ENCODE measurements around the gene SETDB2.

Gene SETDB2

DNA sequence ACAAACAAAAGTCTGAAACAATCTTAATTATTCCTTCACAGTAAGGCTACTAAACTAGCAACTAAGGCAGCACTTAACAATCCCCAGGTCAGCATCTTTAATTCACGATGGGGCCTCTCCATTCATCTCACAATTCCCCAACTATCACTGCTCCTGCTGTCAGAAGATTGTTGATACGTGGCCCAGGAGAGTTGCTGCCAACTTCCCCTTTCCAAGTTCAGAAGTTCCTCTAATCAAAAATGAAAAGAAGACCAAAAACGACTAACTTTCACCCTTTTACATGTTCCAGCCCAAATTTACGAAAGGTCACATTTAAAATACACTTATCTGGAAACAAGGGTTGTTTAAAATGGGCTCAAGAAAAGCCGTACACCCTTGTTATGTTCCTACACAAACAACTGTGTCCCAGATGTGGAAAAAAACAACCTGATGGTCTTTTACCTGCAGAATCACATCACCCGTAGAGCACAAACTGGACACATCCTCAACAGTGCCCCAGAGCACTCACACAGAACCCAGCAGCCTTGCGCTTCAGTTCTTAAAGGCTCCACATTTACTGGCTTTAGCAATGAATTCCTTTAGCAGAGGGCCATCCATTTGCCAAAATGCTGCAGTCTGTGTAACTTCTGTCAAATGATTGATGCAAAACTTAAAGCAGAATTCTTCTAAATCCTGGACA, 89.7 kb downstream of the SETDB2 start:
- Histone ChIP-seq H3K4me2 (ENCODE audit: low read length) (peak overlapping the region; percentile 61), H3K27me3 (ENCODE audit: control insufficient read depth, low read length) (no peaks in the 10 kb centered on the region), H3K9me3 (ENCODE audit: control insufficient read depth, insufficient read depth, low read length) (no peaks in the 10 kb centered on the region), H3K79me2 (ENCODE audit: control insufficient read depth, low read length) (peaks cover 3% of the 10 kb centered on the region; the same call in 1 of the 2 replicates), H3K36me3 (ENCODE audit: control insufficient read depth, low read length) (peaks cover 55% of the 10 kb centered on the region), H3K27ac (ENCODE audit: low read depth, low read length) (peak overlapping the region; percentile 49), H3K9me2 (replicated peaks; ENCODE audit: control insufficient read depth, low read length) (no peaks in the 10 kb centered on the region), H3F3A (ENCODE audit: control insufficient read depth, insufficient read depth) (peaks cover 14% of the 10 kb centered on the region), H3K4me3 (ENCODE audit: low read length) (peak overlapping the region; percentile 44), H4K20me1 (ENCODE audit: control insufficient read depth, insufficient read depth, low read depth, low read length) (no peaks in the 10 kb centered on the region), H3K4me1 (ENCODE audit: control insufficient read depth, low read length) (peaks cover 63% of the 10 kb centered on the region)
- no peak for TF ChIP-seq EZH2phosphoT487 (IDR thresholded peaks at IDR 0.05; ENCODE audit: borderline replicate concordance, low read length)
- TF ChIP-seq, protein P1, sequence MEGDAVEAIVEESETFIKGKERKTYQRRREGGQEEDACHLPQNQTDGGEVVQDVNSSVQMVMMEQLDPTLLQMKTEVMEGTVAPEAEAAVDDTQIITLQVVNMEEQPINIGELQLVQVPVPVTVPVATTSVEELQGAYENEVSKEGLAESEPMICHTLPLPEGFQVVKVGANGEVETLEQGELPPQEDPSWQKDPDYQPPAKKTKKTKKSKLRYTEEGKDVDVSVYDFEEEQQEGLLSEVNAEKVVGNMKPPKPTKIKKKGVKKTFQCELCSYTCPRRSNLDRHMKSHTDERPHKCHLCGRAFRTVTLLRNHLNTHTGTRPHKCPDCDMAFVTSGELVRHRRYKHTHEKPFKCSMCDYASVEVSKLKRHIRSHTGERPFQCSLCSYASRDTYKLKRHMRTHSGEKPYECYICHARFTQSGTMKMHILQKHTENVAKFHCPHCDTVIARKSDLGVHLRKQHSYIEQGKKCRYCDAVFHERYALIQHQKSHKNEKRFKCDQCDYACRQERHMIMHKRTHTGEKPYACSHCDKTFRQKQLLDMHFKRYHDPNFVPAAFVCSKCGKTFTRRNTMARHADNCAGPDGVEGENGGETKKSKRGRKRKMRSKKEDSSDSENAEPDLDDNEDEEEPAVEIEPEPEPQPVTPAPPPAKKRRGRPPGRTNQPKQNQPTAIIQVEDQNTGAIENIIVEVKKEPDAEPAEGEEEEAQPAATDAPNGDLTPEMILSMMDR (IDR thresholded peaks at IDR 0.05; ENCODE audit: low read depth, low read length, poor library complexity, severe bottlenecking): no peak

DNA sequence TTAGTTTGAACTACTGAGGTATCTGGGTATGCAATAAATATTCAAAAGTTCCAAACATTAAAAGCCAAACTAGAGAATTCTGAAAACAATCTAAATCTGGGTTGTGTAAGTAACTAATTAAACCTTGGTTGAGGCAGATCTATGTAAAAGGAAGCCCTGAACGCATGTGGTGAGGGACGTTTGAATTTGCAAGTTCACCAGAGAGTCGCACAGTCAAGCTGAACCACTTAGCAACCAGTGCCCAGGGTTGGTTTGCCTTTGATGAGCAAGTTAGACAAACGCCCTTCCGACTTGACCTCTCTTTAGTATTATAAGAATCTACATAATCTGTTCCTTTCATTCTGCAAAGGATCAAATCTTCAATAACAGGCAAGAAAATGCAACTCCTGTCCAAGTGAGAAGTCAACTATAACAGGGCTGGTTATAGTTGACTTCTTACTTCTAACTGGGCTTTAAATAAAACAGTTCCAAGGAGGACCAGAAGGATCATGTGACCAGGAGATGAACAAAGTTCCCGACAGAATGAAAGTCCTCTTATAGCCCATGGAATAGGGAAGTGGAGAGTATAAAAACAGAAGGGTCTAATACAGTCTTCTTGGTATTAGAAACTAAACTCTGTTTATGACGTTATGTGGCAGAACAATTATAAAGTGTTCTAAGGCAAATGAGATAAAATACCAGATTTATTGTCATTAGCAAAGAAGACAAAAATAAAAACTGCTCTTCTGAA, 92.2 kb downstream of the SETDB2 start:
- H3K36me3 ChIP-seq (ENCODE audit: control insufficient read depth, low read length): peaks cover 60% of the 10 kb centered on the region
- no peak overlapping the region for H3K4me3 ChIP-seq (ENCODE audit: low read length)
- no peak overlapping the region for H3K27ac ChIP-seq (ENCODE audit: low read depth, low read length)

DNA sequence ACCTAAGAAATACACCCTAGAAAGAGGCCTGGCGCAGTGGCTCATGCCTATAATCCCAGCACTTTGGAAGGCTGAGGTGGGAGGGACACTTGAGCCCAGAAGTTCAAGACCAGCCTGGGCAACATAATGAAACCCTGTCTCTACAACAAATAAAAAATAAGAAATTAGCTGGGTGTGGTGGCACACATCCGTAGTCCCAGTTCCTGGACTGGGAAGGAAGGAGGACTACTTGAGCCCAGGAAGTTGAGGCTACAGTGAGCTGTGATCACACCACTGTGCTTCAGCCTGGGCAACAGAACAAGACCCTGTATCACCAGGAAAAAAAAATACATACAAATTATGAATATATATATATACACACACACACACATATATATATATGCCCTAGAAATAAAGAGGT, 94.3 kb downstream of the SETDB2 start:
- Histone ChIP-seq H3K9me3 (ENCODE audit: control insufficient read depth, insufficient read depth, low read length) (no peaks in the 10 kb centered on the region), H3K79me2 (ENCODE audit: control insufficient read depth, low read length) (no peaks in the 10 kb centered on the region), H3K27ac (ENCODE audit: low read depth, low read length) (no peak overlapping the region), H4K20me1 (ENCODE audit: control insufficient read depth, insufficient read depth, low read depth, low read length) (no peaks in the 10 kb centered on the region), H3K27me3 (ENCODE audit: control insufficient read depth, low read length) (no peaks in the 10 kb centered on the region), H3K9me2 (replicated peaks; ENCODE audit: control insufficient read depth, low read length) (no peaks in the 10 kb centered on the region), H3F3A (ENCODE audit: control insufficient read depth, insufficient read depth) (peaks cover 6% of the 10 kb centered on the region), H3K36me3 (ENCODE audit: control insufficient read depth, low read length) (peaks cover 51% of the 10 kb centered on the region), H3K4me1 (ENCODE audit: control insufficient read depth, low read length) (peaks cover 52% of the 10 kb centered on the region), H3K4me2 (ENCODE audit: low read length) (no peak overlapping the region), H3K4me3 (ENCODE audit: low read length) (no peak overlapping the region)
- TF ChIP-seq, protein P1 (IDR thresholded peaks at IDR 0.05; ENCODE audit: low read depth, low read length, poor library complexity, severe bottlenecking): no peak
- TF ChIP-seq EZH2phosphoT487 (IDR thresholded peaks at IDR 0.05; ENCODE audit: borderline replicate concordance, low read length): no peak

More for the DNA sequence above, 92.2 kb downstream of the SETDB2 start:
- Histone ChIP-seq H3F3A (ENCODE audit: control insufficient read depth, insufficient read depth) (peaks cover 9% of the 10 kb centered on the region), H3K9me2 (replicated peaks; ENCODE audit: control insufficient read depth, low read length) (no peaks in the 10 kb centered on the region), H3K9me3 (ENCODE audit: control insufficient read depth, insufficient read depth, low read length) (no peaks in the 10 kb centered on the region), H3K27me3 (ENCODE audit: control insufficient read depth, low read length) (no peaks in the 10 kb centered on the region), H3K79me2 (ENCODE audit: control insufficient read depth, low read length) (peaks cover 3% of the 10 kb centered on the region; the same call in 1 of the 2 replicates), H3K4me2 (ENCODE audit: low read length) (peak overlapping the region; percentile 3; the same call in 1 of the 2 replicates), H4K20me1 (ENCODE audit: control insufficient read depth, insufficient read depth, low read depth, low read length) (no peaks in the 10 kb centered on the region), H3K4me1 (ENCODE audit: control insufficient read depth, low read length) (peaks cover 71% of the 10 kb centered on the region)
- no peak for TF ChIP-seq EZH2phosphoT487 (IDR thresholded peaks at IDR 0.05; ENCODE audit: borderline replicate concordance, low read length)

DNA sequence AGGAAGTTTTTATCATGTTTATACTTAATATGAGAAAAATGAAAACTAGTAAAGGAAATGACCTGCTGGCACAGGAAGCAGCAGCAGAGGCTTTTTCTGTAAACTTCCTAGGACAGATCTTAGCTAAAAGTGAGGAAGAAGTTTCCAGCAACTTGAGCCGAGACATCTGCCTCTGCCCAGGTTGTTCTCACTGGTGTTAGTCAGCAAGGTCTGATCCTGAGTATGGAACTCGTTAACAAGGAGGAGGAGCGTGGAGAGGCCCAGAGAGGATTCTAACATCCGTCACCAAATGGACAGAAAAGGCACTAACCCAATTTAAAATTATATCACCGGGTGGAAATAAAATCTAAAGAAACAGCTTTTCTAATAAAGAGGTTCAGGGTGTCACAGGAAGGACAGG, 95.2 kb downstream of the SETDB2 start:
- H3F3A ChIP-seq (ENCODE audit: control insufficient read depth, insufficient read depth): peaks cover 3% of the 10 kb centered on the region; the same call in 1 of the 2 replicates
- no peaks in the 10 kb centered on the region for H4K20me1 ChIP-seq (ENCODE audit: control insufficient read depth, insufficient read depth, low read depth, low read length)
- no peak for TF ChIP-seq EZH2phosphoT487 (IDR thresholded peaks at IDR 0.05; ENCODE audit: borderline replicate concordance, low read length)
- TF ChIP-seq, protein P1 (IDR thresholded peaks at IDR 0.05; ENCODE audit: low read depth, low read length, poor library complexity, severe bottlenecking): no peak
- H3K4me3 ChIP-seq (ENCODE audit: low read length): peak overlapping the region; percentile 19; the same call in 1 of the 2 replicates
- no peaks in the 10 kb centered on the region for H3K79me2 ChIP-seq (ENCODE audit: control insufficient read depth, low read length)
- peak overlapping the region; percentile 42 for H3K4me2 ChIP-seq (ENCODE audit: low read length)
- no peaks in the 10 kb centered on the region for H3K9me2 ChIP-seq (replicated peaks; ENCODE audit: control insufficient read depth, low read length)
- peaks cover 43% of the 10 kb centered on the region for H3K4me1 ChIP-seq (ENCODE audit: control insufficient read depth, low read length)
- peak overlapping the region; percentile 49 for H3K27ac ChIP-seq (ENCODE audit: low read depth, low read length)
- H3K9me3 ChIP-seq (ENCODE audit: control insufficient read depth, insufficient read depth, low read length): no peaks in the 10 kb centered on the region
- H3K27me3 ChIP-seq (ENCODE audit: control insufficient read depth, low read length): no peaks in the 10 kb centered on the region
- peaks cover 49% of the 10 kb centered on the region for H3K36me3 ChIP-seq (ENCODE audit: control insufficient read depth, low read length)

Measured in DOHH2 (cell line).